Neuronal stem cell (in vitro differentiated cells): ENCODE data around the gene PEX5L.

ENCODE experiments used
- DNase-seq: peaks from one replicate; pipeline ENCODE4 v3.0.0-alpha.2; 2013; ENCODE audit warnings: low spot score
- H2AFZ ChIP-seq: one replicate; pipeline ENCODE4 v1.6.1; 2013; ENCODE audit warnings: mild to moderate bottlenecking, low read length, inconsistent platforms
- H2AK5ac ChIP-seq: 2 replicates; pipeline ENCODE4 v1.6.1; 2013; ENCODE audit warnings: low read depth, mild to moderate bottlenecking, inconsistent platforms, low read length, moderate library complexity, mixed read lengths
- H2BK120ac ChIP-seq: 2 replicates; pipeline ENCODE4 v1.6.1; 2013; ENCODE audit warnings: low read depth, mild to moderate bottlenecking, inconsistent platforms, low read length, moderate library complexity, mixed read lengths
- H2BK12ac ChIP-seq: one replicate; pipeline ENCODE4 v1.6.1; 2013; ENCODE audit warnings: low read length, inconsistent platforms
- H2BK15ac ChIP-seq: 2 replicates; pipeline ENCODE4 v1.6.1; 2013; ENCODE audit warnings: mild to moderate bottlenecking, low read length, inconsistent platforms, mixed read lengths
- H2BK5ac ChIP-seq: one replicate; pipeline ENCODE4 v1.6.1; 2013; ENCODE audit warnings: inconsistent platforms, mild to moderate bottlenecking, low read length, moderate library complexity
- H3K14ac ChIP-seq: one replicate; pipeline ENCODE4 v1.6.1; 2013; ENCODE audit warnings: low read length, inconsistent platforms
- H3K18ac ChIP-seq: 2 replicates; pipeline ENCODE4 v1.6.1; 2013; ENCODE audit warnings: low read length, inconsistent platforms
- H3K23ac ChIP-seq: 2 replicates; pipeline ENCODE4 v1.6.1; 2013; ENCODE audit warnings: low read depth, mild to moderate bottlenecking, mixed read lengths, low read length, inconsistent platforms; ENCODE audit not compliant: poor library complexity
- H3K27ac ChIP-seq: replicated peaks from 3 replicates; pipeline ENCODE4 v1.5.1; 2013; ENCODE audit warnings: low read length, inconsistent platforms
- H3K27me3 ChIP-seq, 3 experiments: 2 replicates each; pipeline ENCODE4 v1.6.1; 2013; ENCODE audit warnings: low read length in 3 of 3, mild to moderate bottlenecking in 2 of 3, inconsistent platforms in 1 of 3, low read depth in 1 of 3, mixed read lengths in 1 of 3, moderate library complexity in 1 of 3; ENCODE audit not compliant: control insufficient read depth in 3 of 3, insufficient read depth in 3 of 3
- H3K36me3 ChIP-seq, 2 donors: replicated peaks in 1 of 2; 2 replicates each; pipeline ENCODE4 v1.6.1; 2013; ENCODE audit warnings: low read length in 2 of 2; ENCODE audit not compliant: control insufficient read depth in 2 of 2, insufficient read depth in 2 of 2
- H3K4ac ChIP-seq: 2 replicates; pipeline ENCODE4 v1.6.1; 2013; ENCODE audit warnings: inconsistent platforms, mild to moderate bottlenecking, low read length, moderate library complexity
- H3K4me1 ChIP-seq, 2 donors: 1 replicate in 1 of 2; 2 replicates in 1 of 2; pipeline ENCODE4 v1.6.1; 2013; ENCODE audit warnings: low read length in 2 of 2, low read depth in 1 of 2; ENCODE audit not compliant: control insufficient read depth in 2 of 2, insufficient read depth in 1 of 2
- H3K4me2 ChIP-seq: one replicate; pipeline ENCODE4 v1.6.1; 2013; ENCODE audit warnings: mild to moderate bottlenecking, low read length, inconsistent platforms; ENCODE audit not compliant: insufficient read depth, poor library complexity, severe bottlenecking
- H3K4me3 ChIP-seq, 2 donors: 2 replicates each; pipeline ENCODE4 v1.5.1; 2013; ENCODE audit warnings: low read length in 2 of 2, mild to moderate bottlenecking in 2 of 2, inconsistent platforms in 1 of 2, moderate library complexity in 1 of 2
- H3K79me1 ChIP-seq: one replicate; pipeline ENCODE4 v1.6.1; 2013; ENCODE audit warnings: low read depth, mild to moderate bottlenecking, inconsistent platforms, low read length, moderate library complexity
- H3K9ac ChIP-seq: one replicate; pipeline ENCODE4 v1.6.1; 2013; ENCODE audit warnings: mild to moderate bottlenecking, low read depth, low read length, inconsistent platforms; ENCODE audit not compliant: poor library complexity
- H3K9me3 ChIP-seq, 2 donors: replicated peaks in 1 of 2; 2 replicates each; pipeline versions ENCODE3 to v1.6.1; 2013; ENCODE audit warnings: low read length in 2 of 2, mild to moderate bottlenecking in 2 of 2, inconsistent platforms in 1 of 2, low read depth in 1 of 2, mixed read lengths in 1 of 2, moderate library complexity in 1 of 2; ENCODE audit not compliant: control insufficient read depth in 2 of 2, insufficient read depth in 1 of 2
- H4K8ac ChIP-seq: one replicate; pipeline ENCODE4 v1.6.1; 2013; ENCODE audit warnings: low read depth, mild to moderate bottlenecking, inconsistent platforms, low read length, moderate library complexity
- H4K91ac ChIP-seq: one replicate; pipeline ENCODE4 v1.6.1; 2013; ENCODE audit warnings: low read length, low read depth, mild to moderate bottlenecking, inconsistent platforms; ENCODE audit not compliant: poor library complexity
- WGBS, 2 donors: extraction: QIAGEN DNeasy Blood & Tissue Kit; methylation state at CpG; one replicate each; pipeline ENCODE4 v1.1.7; 2013; ENCODE audit warnings: missing lambda C conversion rate in 2 of 2, mixed read lengths in 1 of 2; ENCODE audit not compliant: insufficient read length in 2 of 2, insufficient replicate concordance in 1 of 2; ENCODE audit errors: extremely low coverage in 2 of 2; 5-methylcytosine and 5-hydroxymethylcytosine counted together

Gene PEX5L

GRCh38 chr3:179880868-179881267 is 155.9 kb downstream of the PEX5L start:
- peak; percentile 18 for DNase-seq
- Histone ChIP-seq H3K9me3 (no peaks in the 10 kb centered on the region), H3K79me1 (no peaks in the 10 kb centered on the region), H3K18ac (no peak overlapping the region), H3K9ac (no peak overlapping the region), H3K4me3 (no peak overlapping the region), H3K14ac (no peak overlapping the region), H2AFZ (no peak overlapping the region), H3K4me1 (peaks cover 2 to 14% of the 10 kb centered on the region in 2 donors), H4K91ac (no peak overlapping the region), H2BK120ac (no peak overlapping the region), H3K4ac (no peak overlapping the region), H2BK5ac (no peak overlapping the region), H3K23ac (no peak overlapping the region), H3K4me2 (no peak overlapping the region), H3K27me3 (no peaks in the 10 kb centered on the region), H2BK12ac (no peak overlapping the region), H3K27ac (no peak overlapping the region), H4K8ac (no peak overlapping the region), H2AK5ac (no peak overlapping the region), H2BK15ac (no peak overlapping the region), H3K36me3 (no peaks in the 10 kb centered on the region)
- no CpG with 5 or more reads among the region's 4 CpGs for WGBS, 2 donors

GRCh38 chr3:179876440-179876839 is 160.3 kb downstream of the PEX5L start:
- Histone ChIP-seq H3K36me3 (no peaks in the 10 kb centered on the region), H3K9me3 (no peaks in the 10 kb centered on the region), H3K4me2 (no peak overlapping the region), H3K9ac (no peak overlapping the region), H3K18ac (no peak overlapping the region), H3K14ac (no peak overlapping the region), H3K79me1 (no peaks in the 10 kb centered on the region), H3K4me1 (peaks cover 0 to 8% of the 10 kb centered on the region in 2 donors), H3K4ac (no peak overlapping the region), H3K27ac (no peak overlapping the region), H2BK120ac (no peak overlapping the region), H2BK15ac (no peak overlapping the region), H2AFZ (no peak overlapping the region), H3K27me3 (no peaks in the 10 kb centered on the region), H3K4me3 (no peak overlapping the region), H4K8ac (no peak overlapping the region), H2AK5ac (no peak overlapping the region), H2BK5ac (no peak overlapping the region), H2BK12ac (no peak overlapping the region), H3K23ac (no peak overlapping the region), H4K91ac (no peak overlapping the region)
- 100% methylated on average over 1 of the region's 3 CpGs; no CpG with 5 or more reads in 1 of the 2 donors for WGBS, 2 donors
- no peak for DNase-seq

GRCh38 chr3:179872842-179873241 is 163.9 kb downstream of the PEX5L start:
- no peak overlapping the region for H2AFZ ChIP-seq
- no peak overlapping the region for H3K4ac ChIP-seq
- H3K27ac ChIP-seq = no peak overlapping the region
- no peak overlapping the region for H2BK120ac ChIP-seq
- H4K8ac ChIP-seq = no peak overlapping the region
- H3K14ac ChIP-seq = no peak overlapping the region
- H2BK15ac ChIP-seq = no peak overlapping the region
- no peak overlapping the region for H4K91ac ChIP-seq
- peaks cover 0 to 3% (median 0%) of the 10 kb centered on the region in 3 experiments for H3K27me3 ChIP-seq
- H3K4me3 ChIP-seq = no peak overlapping the region
- no peaks in the 10 kb centered on the region for H3K9me3 ChIP-seq
- no peak overlapping the region for H2BK12ac ChIP-seq
- no peak overlapping the region for H3K9ac ChIP-seq
- H3K36me3 ChIP-seq = no peaks in the 10 kb centered on the region
- H3K18ac ChIP-seq = no peak overlapping the region
- no peak overlapping the region for H2BK5ac ChIP-seq
- H3K23ac ChIP-seq = no peak overlapping the region
- no peaks in the 10 kb centered on the region for H3K79me1 ChIP-seq
- H3K4me2 ChIP-seq = no peak overlapping the region
- peaks cover 0 to 3% of the 10 kb centered on the region in 2 donors for H3K4me1 ChIP-seq
- DNase-seq = no peak
- WGBS, 2 donors = no CpG with 5 or more reads among the region's 5 CpGs
- H2AK5ac ChIP-seq = no peak overlapping the region

GRCh38 chr3:179871782-179872181 is 165.0 kb downstream of the PEX5L start:
- no peak overlapping the region for H2BK12ac ChIP-seq
- no peak overlapping the region for H3K4me3 ChIP-seq
- H3K79me1 ChIP-seq = no peaks in the 10 kb centered on the region
- no peak overlapping the region for H2BK15ac ChIP-seq
- H2BK5ac ChIP-seq = no peak overlapping the region
- no peaks in the 10 kb centered on the region for H3K36me3 ChIP-seq
- H3K18ac ChIP-seq = no peak overlapping the region
- no peak overlapping the region for H2AK5ac ChIP-seq
- H4K91ac ChIP-seq = no peak overlapping the region
- H2AFZ ChIP-seq = peak overlapping the region; percentile 56
- no peak overlapping the region for H4K8ac ChIP-seq
- H3K14ac ChIP-seq = no peak overlapping the region
- no peak for DNase-seq
- H3K23ac ChIP-seq = no peak overlapping the region
- no CpG with 5 or more reads among the region's 4 CpGs for WGBS, 2 donors
- no peak overlapping the region for H3K4me2 ChIP-seq
- H3K9ac ChIP-seq = no peak overlapping the region
- no peak overlapping the region for H3K27ac ChIP-seq
- no peak overlapping the region for H2BK120ac ChIP-seq
- H3K27me3 ChIP-seq = peaks cover 0 to 3% (median 0%) of the 10 kb centered on the region in 3 experiments
- H3K4me1 ChIP-seq = peaks cover 0 to 3% of the 10 kb centered on the region in 2 donors
- no peaks in the 10 kb centered on the region for H3K9me3 ChIP-seq
- no peak overlapping the region for H3K4ac ChIP-seq
